ENCODE results near the gene HBG2.
"Not testable (repeated sequence)": the region's sequence is repeated elsewhere in the genome, so short reads cannot be mapped to it uniquely, and the experiment has no call there.

HBG2 gene

GRCh38 chr11:5254646-5255413, at the start of gene HBG2:
Gene HBG2, minus strand, starts transcription at chr11:5254781. Its CDS starts 53 bp downstream, at chr11:5254728.
- not testable (repeated sequence) for DNase-seq (ENCODE audit: low read depth)

GRCh38 chr11:5304046-5304445, 49.5 kb upstream of the HBG2 start:
- DNase-seq (ENCODE audit: low read depth), result no peak

- no peak for DNase-seq (ENCODE audit: low read depth)
Observed at GRCh38 chr11:5303626-5304025, 49.0 kb upstream of the HBG2 start.

- DNase-seq (ENCODE audit: low read depth), result no peak
Observed at GRCh38 chr11:5301846-5302245, 47.3 kb upstream of the HBG2 start, which contains the start of gene OR51B4. Gene OR51B4, minus strand, starts transcription at chr11:5301946. Its CDS starts 0 bp downstream, at chr11:5301946.

- no peak for DNase-seq (ENCODE audit: low read depth)
Observed at GRCh38 chr11:5300251-5300650, 45.7 kb upstream of the HBG2 start.

- no peak for DNase-seq (ENCODE audit: low read depth)
Observed at GRCh38 chr11:5298451-5298850, 43.9 kb upstream of the HBG2 start.

GRCh38 chr11:5297721-5298323, 43.2 kb upstream of the HBG2 start:
- no peak for DNase-seq (ENCODE audit: low read depth)

- not testable (repeated sequence) for DNase-seq (ENCODE audit: low read depth)
Observed at GRCh38 chr11:5294342-5294995, 39.9 kb upstream of the HBG2 start.

- DNase-seq (ENCODE audit: low read depth), result no peak
Observed at GRCh38 chr11:5293028-5293427, 38.4 kb upstream of the HBG2 start.

- DNase-seq (ENCODE audit: low read depth), result no peak
Observed at GRCh38 chr11:5291207-5291838, 36.7 kb upstream of the HBG2 start.

- no peak for DNase-seq (ENCODE audit: low read depth)
Observed at GRCh38 chr11:5290106-5290505, 35.5 kb upstream of the HBG2 start.

- no peak for DNase-seq (ENCODE audit: low read depth)
Observed at GRCh38 chr11:5289696-5290095, 35.1 kb upstream of the HBG2 start.

- DNase-seq (ENCODE audit: low read depth), result no peak
Observed at GRCh38 chr11:5288906-5289550, 34.4 kb upstream of the HBG2 start.

GRCh38 chr11:5288108-5288905, 33.7 kb upstream of the HBG2 start:
- DNase-seq (ENCODE audit: low read depth), result no peak

GRCh38 chr11:5286901-5287300, 32.3 kb upstream of the HBG2 start:
- no peak for DNase-seq (ENCODE audit: low read depth)

GRCh38 chr11:5286351-5286750, 31.8 kb upstream of the HBG2 start:
- no peak for DNase-seq (ENCODE audit: low read depth)

- DNase-seq (ENCODE audit: low read depth), result no peak
Observed at GRCh38 chr11:5285703-5286340, 31.2 kb upstream of the HBG2 start.

- DNase-seq (ENCODE audit: low read depth), result no peak
Observed at GRCh38 chr11:5284637-5285036, 30.1 kb upstream of the HBG2 start.

- no peak for DNase-seq (ENCODE audit: low read depth)
Observed at GRCh38 chr11:5283882-5284281, 29.3 kb upstream of the HBG2 start.

GRCh38 chr11:5283086-5283485, 28.5 kb upstream of the HBG2 start:
- no peak for DNase-seq (ENCODE audit: low read depth)

- no peak for DNase-seq (ENCODE audit: low read depth)
Observed at GRCh38 chr11:5282628-5283027, 28.0 kb upstream of the HBG2 start.

All from activated T-helper 1 cell treated with Interleukin-2 at 50 U/mL for 16 hours (primary cell).